ENCODE data around the gene REC114.
"Not testable (repeated sequence)": the region's sequence is repeated elsewhere in the genome, so short reads cannot be mapped to it uniquely, and the experiment has no call there.

The REC114 gene, protein sequence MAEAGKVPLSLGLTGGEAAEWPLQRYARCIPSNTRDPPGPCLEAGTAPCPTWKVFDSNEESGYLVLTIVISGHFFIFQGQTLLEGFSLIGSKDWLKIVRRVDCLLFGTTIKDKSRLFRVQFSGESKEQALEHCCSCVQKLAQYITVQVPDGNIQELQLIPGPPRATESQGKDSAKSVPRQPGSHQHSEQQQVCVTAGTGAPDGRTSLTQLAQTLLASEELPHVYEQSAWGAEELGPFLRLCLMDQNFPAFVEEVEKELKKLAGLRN

DNA sequence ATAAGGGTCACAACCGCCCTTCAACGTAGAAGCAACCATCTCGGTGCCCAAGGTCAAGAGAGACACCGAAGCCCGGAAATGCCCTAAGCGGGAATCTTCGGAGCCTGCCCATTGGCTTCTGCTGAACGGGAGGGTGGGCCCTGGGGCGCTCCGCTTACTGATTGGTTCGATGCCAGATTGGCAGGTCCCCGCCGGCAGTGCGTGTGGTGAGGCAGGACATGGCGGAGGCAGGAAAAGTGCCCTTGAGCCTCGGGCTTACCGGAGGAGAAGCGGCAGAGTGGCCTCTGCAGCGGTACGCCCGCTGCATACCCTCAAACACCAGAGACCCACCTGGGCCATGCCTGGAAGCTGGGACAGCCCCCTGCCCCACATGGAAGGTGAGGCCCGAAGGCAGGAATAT, at the start of gene REC114:
Gene REC114, plus strand, starts transcription at position 197 of the 400 bp plus-strand sequence. Its CDS starts 22 bp downstream, at position 219.
- no peak for DNase-seq (ENCODE audit: low read depth in 2 of 2)

DNA sequence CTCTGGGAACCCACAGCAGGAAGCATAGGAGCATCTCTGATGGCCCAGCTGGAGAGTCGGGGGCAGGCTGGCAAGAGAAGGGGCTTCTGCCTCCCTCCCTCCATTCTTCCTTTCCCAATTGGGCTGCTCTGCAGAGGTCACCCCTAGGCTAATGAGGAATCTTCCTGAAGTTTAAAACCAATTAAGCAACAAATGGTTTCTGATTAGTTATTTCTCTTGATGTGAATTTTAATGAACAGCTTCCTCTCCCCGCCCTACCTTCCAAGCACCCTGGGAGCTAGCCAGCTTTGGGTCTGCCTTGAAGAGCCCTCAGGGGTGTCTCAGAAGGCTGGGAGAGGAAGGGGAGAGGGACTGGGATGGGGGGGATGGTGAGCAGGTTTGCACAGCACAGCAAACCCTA, 49.6 kb upstream of the REC114 start:
- DNase-seq (ENCODE audit: low read depth in 2 of 2), result no peak

DNA sequence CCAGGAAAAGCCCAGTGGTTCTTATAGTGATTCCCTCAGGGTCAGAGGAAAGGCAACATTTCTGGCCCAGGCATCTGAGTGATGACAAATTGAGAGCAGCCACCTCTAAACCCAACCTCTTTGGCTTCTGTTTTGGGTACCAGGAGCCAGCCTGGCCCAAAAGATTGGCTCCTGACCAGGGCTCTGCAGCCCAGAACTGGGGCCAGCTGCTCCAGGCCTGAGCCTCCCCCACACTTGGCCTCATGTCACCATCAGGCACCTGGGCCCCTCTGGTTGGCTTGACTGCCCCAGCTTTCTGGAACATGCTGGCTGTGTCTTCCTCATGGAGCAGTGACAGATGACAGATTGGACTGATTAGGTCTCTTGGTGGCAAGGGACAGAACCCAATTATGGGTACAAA, 48.2 kb upstream of the REC114 start:
- no peak for DNase-seq (ENCODE audit: low read depth in 2 of 2)

DNA sequence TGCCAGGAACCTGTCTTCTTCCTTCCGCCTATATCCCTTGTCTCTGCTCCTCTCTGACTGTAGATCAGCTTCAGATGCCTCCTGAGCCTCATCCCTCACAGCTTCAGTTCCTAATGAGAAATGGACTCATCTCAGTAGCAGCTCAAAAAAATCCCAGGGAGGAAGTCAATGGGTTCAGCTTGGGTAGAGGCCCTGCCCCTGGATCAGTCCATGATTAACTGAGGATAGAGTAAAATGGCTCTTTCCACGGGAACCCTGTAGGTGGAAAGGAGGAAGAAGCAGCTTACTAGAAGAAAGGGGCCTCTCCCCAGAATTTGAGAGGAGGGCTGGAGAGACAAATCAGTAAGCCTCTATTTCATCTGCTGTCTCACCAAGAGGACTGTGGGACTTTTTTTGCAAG, 47.3 kb upstream of the REC114 start:
- DNase-seq (ENCODE audit: low read depth in 2 of 2), result no peak

DNA sequence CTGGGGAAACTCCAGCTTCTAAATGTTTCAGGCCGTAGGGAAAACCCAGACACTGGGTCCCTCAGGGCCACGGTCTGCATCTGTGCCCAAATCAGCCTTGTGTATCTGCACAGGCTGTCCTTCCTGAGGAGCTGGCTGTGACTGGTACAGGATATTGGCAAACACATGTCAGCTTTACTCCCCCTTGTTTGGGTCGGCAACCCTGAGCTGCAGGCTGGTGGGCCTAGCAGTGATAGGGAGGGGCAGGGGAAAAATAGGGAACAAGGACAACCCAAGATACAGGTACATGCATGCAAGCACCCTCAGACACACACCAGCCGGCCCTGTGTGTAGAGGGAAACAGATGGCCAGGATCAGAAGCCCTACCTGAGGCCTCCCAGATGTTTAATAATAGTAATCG, 45.5 kb upstream of the REC114 start:
- DNase-seq (ENCODE audit: low read depth in 2 of 2), result no peak

DNA sequence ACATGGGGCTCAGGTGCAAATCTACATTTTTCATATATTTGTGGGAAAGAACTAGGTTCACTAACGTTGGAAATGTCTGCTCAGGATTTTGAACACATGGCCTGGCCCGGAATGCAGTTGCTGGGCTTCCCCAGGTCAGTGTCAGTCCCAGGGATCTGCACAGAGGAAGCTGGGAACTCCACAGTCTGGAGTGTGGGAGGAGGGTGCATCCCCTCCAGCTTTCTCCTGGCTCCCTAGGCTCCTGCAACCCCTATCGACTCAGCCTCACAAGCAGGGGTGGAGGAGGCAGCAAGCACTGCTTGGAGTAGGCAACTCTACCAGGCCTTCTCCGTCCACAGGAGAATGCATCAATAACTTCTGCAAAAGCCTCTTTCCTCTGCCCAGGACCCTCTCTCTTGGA, 44.1 kb upstream of the REC114 start:
- DNase-seq (ENCODE audit: low read depth in 2 of 2), result no peak

DNA sequence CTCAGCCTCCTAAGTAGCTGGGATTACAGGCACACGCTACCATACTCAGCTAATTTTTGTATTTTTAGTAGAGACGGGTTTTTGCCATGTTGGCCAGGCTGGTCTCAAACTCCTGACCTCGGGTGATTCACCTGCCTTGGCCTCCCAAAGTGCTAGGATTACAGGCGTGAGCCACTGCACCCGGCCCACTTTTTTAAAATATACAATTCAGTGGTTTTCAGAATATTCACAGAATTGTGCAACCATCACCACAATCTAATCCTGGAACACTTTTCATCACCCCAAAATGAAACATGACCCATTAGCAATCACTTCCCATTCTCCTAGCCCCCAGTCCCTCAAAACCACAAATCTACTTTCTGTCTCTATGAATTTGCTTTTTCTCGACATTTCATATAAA, 42.7 kb upstream of the REC114 start:
- not testable (repeated sequence) for DNase-seq (ENCODE audit: low read depth in 2 of 2)

DNA sequence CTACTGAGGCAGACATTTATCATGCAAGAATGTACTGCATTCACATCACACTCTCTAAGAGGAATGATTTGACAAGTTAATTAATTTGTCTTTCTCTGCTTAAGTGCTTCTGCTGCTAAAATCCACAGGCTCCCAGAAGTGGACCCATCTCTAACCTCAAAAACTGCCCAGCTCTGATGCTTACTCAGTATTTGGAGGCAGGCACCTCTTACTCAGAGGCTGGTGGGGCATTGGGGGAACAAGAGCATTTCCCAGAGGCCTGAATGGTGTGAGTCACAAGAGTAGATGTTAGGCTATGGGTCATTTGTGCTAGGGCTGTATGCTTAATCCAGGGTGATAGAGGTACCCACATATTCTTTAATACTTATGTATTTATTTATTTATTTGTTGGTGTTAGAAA, 39.8 kb upstream of the REC114 start:
- no peak for DNase-seq (ENCODE audit: low read depth in 2 of 2)

DNA sequence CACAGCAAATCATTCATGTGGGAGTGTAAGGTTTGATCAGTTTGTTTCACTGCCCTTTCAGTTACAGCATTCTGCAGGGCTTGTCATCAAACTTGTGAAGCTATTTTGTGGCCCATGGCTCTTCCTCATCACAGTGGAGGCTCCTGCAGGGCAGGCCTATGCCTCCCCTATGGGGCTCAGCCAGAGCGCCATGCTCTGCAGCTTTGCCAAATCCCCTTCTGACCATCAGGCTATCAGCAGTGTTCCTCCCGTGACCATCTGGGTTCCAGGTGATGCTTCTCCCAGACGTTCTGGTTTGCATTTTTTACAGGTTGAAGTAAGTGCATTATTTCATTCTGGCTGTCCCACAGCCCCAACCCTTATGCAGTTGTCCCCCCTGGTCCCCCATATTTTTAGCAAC, 28.1 kb upstream of the REC114 start:
- no peak for DNase-seq (ENCODE audit: low read depth in 2 of 2)

DNA sequence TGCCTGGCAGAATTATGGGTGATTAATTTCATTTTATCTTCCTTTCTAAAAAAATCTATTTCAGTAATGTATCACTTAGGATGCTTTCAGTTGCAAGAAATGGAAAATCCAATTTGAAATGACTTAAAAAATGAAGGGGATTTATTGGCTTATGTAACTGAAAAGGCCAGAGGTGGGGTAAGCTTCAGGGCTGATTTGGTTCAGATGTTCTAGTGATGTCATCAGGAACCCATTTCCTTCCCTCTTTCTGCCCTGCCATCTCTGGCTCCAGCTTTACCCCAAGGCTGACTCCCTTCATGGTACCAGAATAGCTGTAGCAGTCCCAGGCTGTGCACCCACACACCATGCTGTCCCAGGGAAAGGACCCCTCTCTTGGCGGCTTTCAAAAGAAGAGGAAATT, 18.5 kb upstream of the REC114 start:
- no peak for DNase-seq (ENCODE audit: low read depth in 2 of 2)

DNA sequence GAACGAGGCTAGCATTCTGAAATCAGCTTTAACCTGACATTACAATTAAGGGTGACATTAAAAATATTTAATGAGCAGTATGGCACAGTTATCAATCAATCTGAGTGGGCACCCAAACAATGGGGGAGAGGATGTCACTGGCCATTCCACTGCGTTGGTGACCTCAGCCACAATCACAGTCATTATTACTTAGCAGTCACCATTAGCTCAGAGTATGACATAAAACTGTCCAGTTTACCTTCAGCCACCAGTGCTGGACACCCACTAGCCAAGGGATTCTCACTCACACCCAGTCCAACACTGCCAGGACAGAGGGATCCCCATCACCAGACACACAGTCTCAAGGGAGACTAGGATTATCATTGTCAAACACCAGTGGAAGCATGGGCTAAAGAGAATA, 17.5 kb upstream of the REC114 start:
- no peak for DNase-seq (ENCODE audit: low read depth in 2 of 2)

DNA sequence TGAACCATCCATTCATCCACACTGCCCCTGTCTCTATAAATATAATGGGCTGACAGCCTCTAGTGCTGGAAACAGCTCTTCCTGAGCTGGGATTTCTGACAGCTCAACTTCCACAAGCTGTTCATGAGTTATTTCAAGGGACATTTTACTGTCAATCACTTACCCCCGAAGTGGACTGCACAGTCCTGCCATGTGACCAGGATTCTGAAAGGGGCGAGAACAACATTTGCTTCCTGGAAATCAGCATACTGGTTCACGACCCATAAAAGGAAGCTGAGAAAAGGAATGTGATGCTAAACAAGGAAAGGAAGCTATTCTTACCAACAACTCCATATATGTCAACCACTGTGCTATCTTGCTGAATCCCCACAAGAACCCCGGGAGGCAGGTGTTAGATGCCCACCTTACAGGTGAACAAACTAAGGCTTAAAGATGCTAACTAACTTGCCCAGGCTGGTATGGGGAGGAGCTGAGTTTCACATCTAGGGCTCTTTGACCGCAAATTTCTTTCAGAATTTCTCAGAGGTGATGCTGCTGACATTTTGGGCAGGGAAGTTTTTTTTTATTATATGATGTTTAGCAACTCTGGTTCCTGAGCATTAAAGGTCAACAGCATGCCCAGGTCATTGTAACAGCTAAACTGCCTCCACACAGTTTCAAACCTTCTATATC, 16.5 kb upstream of the REC114 start:
- no peak for DNase-seq (ENCODE audit: low read depth in 2 of 2)

DNA sequence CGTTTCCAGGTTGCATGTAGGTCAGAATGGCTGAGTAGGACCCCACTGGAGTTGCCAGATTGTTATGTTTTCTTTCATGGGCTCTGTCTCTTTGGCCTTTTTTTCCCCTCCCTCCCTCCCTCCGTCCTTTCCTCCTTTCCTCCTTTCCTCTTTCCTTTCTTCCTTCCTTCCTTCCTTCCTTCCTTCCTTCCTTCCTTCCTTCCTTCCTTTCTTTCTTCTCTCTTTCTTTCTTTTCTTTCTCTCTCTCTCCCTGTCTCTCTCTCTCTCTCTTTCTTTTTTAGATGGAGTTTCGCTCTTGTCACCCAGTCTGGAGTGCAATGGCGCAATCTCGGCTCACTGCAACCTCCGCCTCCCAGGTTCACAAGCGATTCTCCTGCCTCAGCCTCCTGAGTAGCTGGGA, 11.6 kb upstream of the REC114 start:
- not testable (repeated sequence) for DNase-seq (ENCODE audit: low read depth in 2 of 2)

DNA sequence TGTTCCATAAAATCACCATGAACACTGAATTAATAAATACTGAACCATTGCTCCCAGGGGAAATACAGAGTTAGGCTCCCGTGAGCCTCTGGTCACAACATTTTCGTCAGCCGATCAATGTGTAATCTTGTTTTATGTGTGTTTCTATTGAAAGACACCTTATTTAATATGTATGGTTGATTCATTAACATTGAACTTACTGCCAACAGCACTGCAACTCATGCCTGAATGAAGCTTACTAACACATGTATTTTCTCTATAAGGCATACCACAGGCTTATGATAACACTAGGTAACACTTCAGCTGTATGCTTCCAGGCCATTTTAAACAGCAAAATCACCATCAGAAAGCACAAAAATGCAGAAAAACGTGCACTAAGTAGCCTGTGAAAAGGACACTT, 9.1 kb upstream of the REC114 start:
- no peak for DNase-seq (ENCODE audit: low read depth in 2 of 2)

DNA sequence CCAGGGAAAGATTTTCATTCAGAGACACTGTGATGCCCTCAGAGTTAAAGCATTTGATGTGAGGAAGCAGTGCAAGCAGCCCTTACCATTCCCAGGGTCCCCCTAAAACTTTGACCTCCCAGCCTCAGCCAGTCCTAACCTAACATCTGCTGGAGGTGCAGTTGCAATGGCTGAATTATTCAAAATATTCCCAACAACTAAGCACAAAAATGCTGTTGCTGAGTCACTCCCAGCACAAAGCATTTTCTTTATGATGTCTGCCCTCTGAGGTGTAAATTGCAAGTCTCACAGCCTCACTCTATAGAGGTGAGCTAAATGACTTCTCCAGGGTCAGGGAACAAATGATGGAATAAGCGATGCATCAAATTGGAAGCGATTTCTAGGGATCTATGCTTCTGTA, 6.4 kb upstream of the REC114 start:
- no peak for DNase-seq (ENCODE audit: low read depth in 2 of 2)

DNA sequence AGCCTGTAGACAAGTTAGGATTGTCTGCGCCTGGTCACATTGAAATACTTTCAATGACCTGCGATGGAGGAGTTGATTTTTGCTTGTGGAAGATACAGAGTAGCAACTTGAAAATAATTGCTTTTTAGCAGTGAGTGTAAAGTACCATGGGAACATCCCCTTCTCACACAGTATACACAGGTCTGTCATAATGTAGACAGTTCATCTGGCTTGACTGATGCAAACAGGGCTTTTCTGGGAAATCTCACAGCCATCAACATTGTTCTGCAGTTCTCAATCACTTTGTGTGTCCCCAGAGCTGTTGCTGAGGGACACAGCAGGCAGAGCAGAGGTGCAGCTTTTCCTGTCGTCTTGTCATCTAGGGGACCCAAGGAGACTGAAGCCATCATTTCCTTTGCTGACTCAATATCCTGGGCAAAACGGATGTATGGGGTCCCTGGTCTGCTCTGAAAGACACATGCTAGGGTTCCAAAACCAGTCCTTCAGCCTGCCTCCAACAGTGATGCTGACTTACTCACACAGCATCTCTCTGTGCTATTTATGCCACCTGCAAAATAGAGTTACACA, 5.3 kb upstream of the REC114 start:
- no peak for DNase-seq (ENCODE audit: low read depth in 2 of 2)

DNA sequence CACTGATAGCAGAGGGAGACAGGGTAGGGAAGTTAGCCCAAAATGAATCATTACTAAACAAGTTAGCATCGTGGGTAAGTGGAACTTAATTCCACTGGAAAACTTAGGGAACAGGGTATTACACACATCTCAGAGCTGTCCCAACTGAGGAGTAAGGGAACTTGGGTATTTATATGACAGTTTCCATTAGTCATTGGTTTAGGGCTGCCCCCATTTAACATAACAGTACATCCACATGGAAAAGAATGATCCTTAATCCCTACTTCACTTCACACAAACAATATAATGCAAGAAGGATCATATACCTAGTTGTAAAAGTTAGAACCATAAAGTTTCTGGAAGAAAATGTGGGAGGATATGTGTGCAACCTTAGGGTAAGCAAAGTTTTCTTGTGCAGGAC, 4.3 kb upstream of the REC114 start:
- DNase-seq (ENCODE audit: low read depth in 2 of 2), result no peak

DNA sequence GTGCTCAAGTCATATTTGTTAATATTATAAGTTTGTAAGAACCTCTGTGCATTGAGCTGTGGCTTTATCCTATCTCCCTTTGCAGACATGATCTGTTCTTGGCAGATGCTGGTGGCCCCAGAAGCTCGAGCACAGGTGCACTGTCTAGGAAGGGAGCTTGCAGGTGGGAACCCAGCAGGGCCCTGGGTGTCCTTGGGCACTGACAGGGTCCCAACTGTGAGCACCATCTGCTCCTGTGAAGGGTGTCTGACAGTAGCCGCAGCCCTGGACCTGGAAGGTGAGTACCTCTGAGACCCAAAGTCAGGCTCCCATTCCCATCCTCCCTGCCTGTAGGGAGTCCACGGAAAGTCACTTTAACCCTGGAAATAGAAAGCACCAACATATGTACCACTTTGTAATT, 2.4 kb upstream of the REC114 start:
- no peak for DNase-seq (ENCODE audit: low read depth in 2 of 2)

DNA sequence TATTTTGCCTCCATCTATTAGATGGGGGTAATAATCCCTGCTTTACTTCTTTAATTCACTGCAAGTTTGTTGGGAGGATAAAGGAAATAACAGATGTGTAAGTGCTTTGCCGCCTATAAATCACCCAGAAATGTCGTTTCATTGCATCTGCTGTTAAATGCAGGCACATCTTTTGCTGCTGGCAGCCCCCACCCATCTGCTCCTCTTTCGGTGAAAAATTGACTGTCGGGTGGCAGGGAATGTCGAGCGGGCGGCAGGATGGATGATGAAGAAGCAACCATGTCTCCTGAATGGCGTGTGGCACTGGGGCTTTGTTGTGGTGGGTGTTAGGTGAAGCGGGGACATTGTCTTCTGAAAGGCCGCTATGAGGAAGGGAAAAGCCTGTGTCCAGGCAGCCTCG, 543 bp upstream of the REC114 start:
- DNase-seq (ENCODE audit: low read depth in 2 of 2), result no peak

DNA sequence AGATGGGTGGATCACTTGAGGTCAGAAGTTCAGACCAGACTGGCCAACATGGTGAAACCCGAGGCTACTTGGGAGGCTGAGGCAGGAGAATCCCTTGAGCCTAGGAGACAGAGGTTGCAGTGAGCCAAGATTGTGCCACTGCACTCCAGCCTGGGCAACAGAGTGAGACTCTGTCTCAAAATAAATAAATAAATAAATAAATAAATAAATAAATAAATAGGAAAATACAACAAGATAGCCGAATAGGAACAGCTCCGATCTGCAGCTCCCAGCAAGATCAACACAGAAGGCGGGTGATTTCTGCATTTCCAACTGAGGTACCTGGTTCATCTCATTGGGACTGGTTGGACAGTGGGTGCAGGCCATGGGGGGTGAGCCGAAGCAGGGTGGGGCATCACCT, 4.5 kb downstream of the REC114 start:
- DNase-seq (ENCODE audit: low read depth in 2 of 2), result not testable (repeated sequence)

DNA sequence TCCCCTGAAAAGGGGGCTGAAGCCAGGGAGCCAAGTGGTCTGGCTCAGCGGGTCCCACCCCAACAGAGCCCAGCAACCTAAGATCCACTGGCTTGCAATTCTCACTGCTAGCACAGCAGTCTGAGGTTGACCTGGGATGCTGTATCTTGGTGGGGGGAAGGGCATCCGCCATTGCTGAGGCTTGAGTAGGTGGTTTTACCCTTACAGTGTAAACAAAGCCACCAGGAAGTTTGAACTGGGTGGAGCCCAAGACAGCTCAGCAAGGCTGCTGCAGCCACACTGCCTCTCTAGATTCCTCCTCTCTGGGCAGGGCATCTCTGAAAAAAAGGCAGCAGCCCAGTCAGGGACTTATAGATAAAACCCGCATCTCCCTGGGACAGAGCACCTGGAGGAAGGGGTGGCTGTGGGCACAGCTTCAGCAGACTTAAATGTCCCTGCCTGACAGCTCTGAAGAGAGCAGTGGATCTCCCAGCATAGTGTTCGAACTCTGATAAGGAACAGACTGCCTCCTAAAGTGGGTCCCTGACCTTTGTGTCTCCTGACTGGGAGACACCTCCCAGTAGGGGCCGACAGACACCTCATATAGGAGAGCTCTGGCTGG, 5.3 kb downstream of the REC114 start:
- not testable (repeated sequence) for DNase-seq (ENCODE audit: low read depth in 2 of 2)

DNA sequence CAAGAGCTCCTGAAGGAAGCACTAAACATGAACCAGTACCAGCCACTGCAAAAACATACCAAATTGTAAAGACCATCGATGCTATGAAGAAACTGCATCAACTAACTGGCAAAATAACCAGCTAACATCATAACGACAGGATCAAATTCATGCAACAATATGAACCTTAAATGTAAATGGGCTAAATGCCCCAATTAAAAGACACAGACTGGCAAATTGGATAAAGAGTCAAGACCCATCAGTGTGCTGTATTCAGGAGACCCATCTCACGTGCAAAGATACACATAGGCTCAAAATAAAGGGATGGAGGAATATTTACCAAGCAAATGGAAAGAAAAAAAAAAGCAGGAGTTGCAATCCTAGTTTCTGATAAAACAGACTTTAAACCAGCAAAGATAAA, 7.0 kb downstream of the REC114 start:
- not testable (repeated sequence) for DNase-seq (ENCODE audit: low read depth in 2 of 2)

DNA sequence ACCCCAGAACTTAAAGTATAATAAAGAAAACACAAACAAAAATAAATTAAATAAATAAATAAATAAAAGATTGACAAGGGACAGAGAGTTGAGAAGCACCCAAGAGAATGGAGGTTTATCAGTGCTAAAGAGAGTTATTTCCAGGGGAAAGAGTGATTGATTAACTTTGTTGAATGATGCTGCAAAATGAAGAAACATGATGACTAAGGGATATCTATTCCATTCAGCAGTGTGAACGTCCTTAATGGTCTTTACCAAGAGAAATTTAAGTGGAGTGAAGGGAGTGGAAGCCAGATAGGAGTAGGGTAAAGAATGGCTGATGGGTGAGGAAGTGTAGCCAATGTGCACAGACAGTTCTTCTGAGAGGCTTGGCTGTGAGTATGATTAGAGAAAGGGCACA, 11.1 kb downstream of the REC114 start:
- DNase-seq (ENCODE audit: low read depth in 2 of 2), result no peak
